Measurements from ENCODE around the gene SPHK2.

SPHK2 gene

DNA sequence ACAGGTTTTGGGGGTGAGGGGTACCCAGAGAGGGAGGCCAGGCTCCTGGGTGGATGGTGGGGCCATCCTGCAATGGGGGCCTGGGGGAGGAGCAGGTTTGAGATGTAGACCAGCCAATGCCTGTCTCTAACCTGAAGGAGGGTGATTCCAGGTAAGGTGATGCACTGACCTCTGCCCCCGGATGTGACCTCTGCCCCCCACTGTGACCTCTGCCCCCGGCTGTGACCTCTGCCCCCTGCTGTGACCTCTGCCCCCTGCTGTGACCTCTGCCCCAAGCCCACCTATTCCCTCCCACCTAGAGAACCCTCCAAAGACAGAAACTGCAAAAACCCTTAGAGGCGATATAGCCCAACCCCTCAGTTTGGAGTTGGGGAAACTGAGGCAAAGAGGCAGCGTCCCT, 23.1 kb upstream of the SPHK2 start:
- peaks cover 17% of the 10 kb centered on the region for H3K27me3 Mint-ChIP-seq
- no peak overlapping the region for H3K27ac Mint-ChIP-seq
- H3K9me3 Mint-ChIP-seq, result no peaks in the 10 kb centered on the region
- peaks cover 3% of the 10 kb centered on the region for H3K4me1 Mint-ChIP-seq (ENCODE audit: low read depth)
- H3K36me3 Mint-ChIP-seq (ENCODE audit: low read depth), result no peaks in the 10 kb centered on the region
- intact Hi-C loops (cut with micrococcal nuclease), result no loop called here
- H3K4me3 Mint-ChIP-seq, result no peak overlapping the region

DNA sequence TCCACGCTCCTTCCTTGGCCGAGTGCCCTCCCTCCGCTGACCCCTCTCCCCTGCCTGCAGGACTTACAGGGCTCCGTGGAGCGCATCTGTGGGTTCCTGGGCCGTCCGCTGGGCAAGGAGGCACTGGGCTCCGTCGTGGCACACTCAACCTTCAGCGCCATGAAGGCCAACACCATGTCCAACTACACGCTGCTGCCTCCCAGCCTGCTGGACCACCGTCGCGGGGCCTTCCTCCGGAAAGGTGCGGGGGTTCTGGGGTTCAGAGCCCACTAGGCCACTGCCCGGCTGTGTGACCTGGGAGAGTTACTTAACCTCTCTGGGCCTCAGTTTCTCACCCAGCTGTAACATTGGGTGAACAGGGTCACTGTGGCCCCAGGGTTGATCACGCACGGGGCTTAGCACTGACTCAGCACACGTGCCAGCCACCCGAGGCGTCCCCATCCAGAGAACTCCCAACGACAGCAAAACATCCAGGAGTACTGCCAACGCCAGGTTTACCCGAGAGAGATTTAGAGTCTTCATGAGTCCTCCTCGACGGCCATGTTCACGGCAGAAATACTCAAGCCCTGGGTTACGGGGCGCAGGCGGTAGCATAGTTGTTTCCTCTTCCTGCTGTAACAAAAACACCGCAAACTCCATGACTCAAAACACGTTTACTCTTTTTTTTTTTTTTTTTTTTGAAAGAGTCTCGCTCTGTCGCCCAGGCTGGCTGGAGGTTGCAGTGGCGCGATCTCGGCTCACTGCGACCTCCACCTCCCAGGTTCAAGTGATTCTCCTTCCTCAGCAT, 22.4 kb upstream of the SPHK2 start:
- intact Hi-C loops (cut with micrococcal nuclease), result no loop called here
- H3K9me3 Mint-ChIP-seq, result no peaks in the 10 kb centered on the region
- H3K4me1 Mint-ChIP-seq (ENCODE audit: low read depth), result peaks cover 9% of the 10 kb centered on the region
- H3K27me3 Mint-ChIP-seq, result peaks cover 20% of the 10 kb centered on the region
- no peak overlapping the region for H3K4me3 Mint-ChIP-seq
- no peaks in the 10 kb centered on the region for H3K36me3 Mint-ChIP-seq (ENCODE audit: low read depth)
- no peak overlapping the region for H3K27ac Mint-ChIP-seq

DNA sequence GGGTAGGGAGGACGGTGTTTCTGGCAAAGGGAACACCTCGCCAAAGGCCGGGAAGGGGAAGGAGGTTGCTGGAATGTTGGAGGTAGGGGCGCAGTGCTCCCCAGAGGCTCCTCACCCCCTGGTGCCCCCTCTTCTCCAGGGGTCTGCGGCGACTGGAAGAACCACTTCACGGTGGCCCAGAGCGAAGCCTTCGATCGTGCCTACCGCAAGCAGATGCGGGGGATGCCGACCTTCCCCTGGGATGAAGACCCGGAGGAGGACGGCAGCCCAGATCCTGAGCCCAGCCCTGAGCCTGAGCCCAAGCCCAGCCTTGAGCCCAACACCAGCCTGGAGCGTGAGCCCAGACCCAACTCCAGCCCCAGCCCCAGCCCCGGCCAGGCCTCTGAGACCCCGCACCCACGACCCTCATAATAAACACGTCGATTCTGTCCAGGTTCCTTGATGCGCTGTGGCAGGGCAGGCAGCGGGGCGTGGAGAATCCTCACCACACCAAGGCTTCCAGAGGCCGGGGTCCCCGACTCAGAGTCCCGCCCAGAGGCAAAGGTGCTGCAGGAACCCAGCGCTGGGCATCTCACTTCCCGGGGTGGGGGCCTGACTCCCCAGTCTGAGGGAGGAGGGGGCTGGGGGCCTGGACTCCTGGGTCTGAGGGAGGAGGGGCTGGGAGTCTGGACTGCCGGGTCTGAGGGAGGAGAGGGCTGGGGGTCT, 20.2 kb upstream of the SPHK2 start:
- peaks cover 15% of the 10 kb centered on the region for H3K4me1 Mint-ChIP-seq (ENCODE audit: low read depth)
- no peak overlapping the region for H3K27ac Mint-ChIP-seq

DNA sequence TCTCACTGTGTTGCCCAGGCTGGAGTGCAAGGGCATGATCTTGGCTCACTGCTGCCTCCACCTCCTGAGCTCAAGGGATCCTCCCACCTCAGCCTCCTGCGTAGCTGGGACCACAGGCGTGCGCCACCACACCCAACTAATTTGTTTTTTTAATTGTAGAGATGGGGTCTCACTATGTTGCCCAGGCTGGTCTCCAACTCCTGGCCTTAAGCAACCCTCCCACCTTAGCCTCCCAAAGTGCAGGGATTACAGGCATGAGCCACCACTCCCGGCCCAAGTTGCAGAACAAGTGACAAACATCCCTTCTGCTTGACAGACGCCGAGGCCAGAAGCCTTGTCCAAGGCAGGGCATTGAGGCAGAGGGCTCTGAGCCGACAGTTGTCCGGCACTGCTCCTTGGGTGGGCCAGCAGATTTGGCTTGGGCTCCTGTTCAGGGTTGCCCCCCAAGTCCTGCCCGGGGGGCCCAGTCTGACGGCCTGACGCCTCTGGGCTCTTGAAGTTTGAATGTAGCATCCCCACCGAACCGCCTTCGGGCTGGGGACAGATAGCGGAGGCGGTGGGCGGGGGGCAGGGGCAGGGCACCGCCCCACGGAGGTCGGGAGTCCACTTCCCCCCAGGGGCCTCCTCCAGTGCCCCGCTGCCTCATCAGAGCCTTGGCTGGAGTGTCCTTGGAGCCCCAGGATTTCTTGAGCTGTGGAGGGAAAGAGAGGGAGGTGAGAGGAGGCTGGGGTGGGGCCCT, 18.5 kb upstream of the SPHK2 start:
- Mint-ChIP-seq H3K36me3 (ENCODE audit: low read depth) (no peaks in the 10 kb centered on the region), H3K27ac (no peak overlapping the region), H3K27me3 (peaks cover 23% of the 10 kb centered on the region), H3K4me3 (no peak overlapping the region), H3K9me3 (no peaks in the 10 kb centered on the region), H3K4me1 (ENCODE audit: low read depth) (peaks cover 15% of the 10 kb centered on the region)
- intact Hi-C loops (cut with micrococcal nuclease), result no loop called here

More for the DNA sequence above, 20.2 kb upstream of the SPHK2 start:
- no peaks in the 10 kb centered on the region for H3K36me3 Mint-ChIP-seq (ENCODE audit: low read depth)
- intact Hi-C loops (cut with micrococcal nuclease), result no loop called here
- no peak overlapping the region for H3K4me3 Mint-ChIP-seq
- no peaks in the 10 kb centered on the region for H3K9me3 Mint-ChIP-seq
- H3K27me3 Mint-ChIP-seq, result peaks cover 23% of the 10 kb centered on the region

DNA sequence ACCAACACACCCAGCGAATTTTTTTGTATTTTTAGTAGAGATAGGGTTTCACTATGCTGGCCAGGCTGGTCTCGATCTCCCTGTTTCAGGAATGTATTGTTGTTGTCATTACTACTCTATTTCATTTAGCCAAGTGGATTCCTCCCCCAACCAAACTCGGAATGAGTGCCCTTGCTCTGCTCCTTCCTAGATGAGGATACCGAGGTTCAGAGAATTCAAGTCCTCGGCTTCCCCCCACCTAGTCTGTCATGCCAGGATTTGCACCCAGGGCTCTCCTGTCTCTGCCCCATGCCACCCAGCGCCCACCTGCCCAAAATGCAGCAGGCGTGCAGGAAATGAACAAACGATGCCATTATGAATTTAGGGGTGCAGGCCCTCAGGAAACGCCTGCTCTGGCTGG, 16.3 kb upstream of the SPHK2 start:
- Mint-ChIP-seq H3K36me3 (ENCODE audit: low read depth) (no peaks in the 10 kb centered on the region), H3K4me1 (ENCODE audit: low read depth) (peaks cover 15% of the 10 kb centered on the region), H3K9me3 (no peaks in the 10 kb centered on the region), H3K4me3 (no peak overlapping the region), H3K27ac (no peak overlapping the region), H3K27me3 (peaks cover 23% of the 10 kb centered on the region)
- intact Hi-C loops (cut with micrococcal nuclease), result no loop called here

DNA sequence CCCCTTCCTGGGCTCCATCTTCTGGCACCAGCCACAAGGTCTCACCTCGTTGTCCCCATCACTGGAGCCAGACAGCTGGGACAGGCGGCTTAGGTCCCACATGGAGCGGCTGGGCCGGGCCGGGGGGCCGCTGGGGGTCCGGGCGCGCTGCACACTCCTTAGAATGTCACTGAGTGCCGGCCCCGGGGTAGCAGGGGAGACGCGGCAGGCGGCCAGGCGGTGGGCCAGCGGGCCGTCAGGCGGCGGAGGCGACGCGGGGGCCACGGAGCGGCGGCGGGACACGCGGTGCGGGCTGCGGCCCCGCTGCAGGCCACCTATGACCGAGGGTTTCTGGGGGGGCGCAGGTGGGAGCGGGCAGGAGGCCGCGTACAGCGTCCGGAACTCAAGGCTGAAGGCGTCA, 15.9 kb upstream of the SPHK2 start:
- Mint-ChIP-seq H3K36me3 (ENCODE audit: low read depth) (no peaks in the 10 kb centered on the region), H3K4me1 (ENCODE audit: low read depth) (peaks cover 16% of the 10 kb centered on the region), H3K27ac (no peak overlapping the region), H3K4me3 (no peak overlapping the region), H3K27me3 (peaks cover 20% of the 10 kb centered on the region), H3K9me3 (no peaks in the 10 kb centered on the region)
- intact Hi-C loops (cut with micrococcal nuclease), result no loop called here

DNA sequence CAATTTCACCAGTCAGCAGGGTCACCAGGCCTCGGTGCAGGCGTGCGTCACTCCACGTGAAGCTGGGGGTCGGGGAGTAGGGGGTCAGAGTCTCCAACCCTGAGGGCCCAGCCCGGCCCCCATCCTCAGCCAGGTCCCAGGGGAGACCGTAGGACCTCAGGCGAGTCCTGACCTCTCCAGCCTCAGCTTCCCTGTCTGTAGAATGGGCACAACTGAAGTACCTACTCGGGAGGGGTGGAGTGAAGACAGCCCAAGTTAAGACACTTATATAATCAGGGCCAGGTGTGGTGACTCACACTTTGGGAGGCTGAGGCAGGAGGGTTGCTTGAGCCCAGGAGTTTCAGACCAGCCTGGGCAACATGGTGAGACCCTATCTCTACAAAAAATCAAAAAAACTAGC, 15.5 kb upstream of the SPHK2 start:
- Mint-ChIP-seq H3K36me3 (ENCODE audit: low read depth) (no peaks in the 10 kb centered on the region), H3K27ac (no peak overlapping the region), H3K4me1 (ENCODE audit: low read depth) (peaks cover 20% of the 10 kb centered on the region), H3K27me3 (peaks cover 16% of the 10 kb centered on the region), H3K9me3 (no peaks in the 10 kb centered on the region), H3K4me3 (no peak overlapping the region)
- intact Hi-C loops (cut with micrococcal nuclease), result no loop called here

DNA sequence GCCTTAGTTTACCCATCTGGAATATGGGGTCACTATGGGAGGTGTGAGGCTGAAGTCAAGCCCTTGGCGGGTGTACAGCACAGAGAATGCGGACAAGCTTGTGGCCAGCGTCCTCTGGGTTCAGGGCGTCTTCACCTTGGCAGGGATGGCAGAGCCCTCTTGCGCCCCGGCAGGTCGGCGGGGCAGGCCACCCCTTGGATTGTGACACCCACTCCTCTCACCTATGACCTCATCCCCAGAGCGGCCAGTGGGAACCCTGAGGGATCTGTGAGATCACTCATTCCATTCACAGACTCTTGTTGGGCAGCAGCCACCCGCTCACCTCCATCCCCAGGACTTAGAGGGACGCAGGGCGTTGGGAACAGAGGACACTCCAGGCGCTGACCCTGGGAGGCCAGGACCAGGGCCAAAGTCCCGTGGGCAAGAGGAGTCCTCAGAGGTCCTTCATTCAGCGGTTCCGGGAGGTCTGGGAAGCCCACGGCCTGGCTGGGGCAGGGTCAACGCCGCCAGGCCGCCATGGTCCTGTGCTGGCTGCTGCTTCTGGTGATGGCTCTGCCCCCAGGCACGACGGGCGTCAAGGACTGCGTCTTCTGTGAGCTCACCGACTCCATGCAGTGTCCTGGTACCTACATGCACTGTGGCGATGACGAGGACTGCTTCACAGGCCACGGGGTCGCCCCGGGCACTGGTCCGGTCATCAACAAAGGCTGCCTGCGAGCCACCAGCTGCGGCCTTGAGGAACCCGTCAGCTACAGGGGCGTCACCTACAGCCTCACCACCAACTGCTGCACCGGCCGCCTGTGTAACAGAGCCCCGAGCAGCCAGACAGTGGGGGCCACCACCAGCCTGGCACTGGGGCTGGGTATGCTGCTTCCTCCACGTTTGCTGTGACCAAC, 12.6 kb upstream of the SPHK2 start, which contains the start of gene SPACA4:
Gene SPACA4 (plus strand): TSS at position 280 of the 896 bp plus-strand sequence. CDS start 237 bp downstream, at position 517.
- Mint-ChIP-seq H3K4me1 (ENCODE audit: low read depth) (peaks cover 19% of the 10 kb centered on the region), H3K36me3 (ENCODE audit: low read depth) (no peaks in the 10 kb centered on the region), H3K4me3 (no peak within 1 kb of the TSS), H3K27ac (no peak within 1 kb of the TSS), H3K9me3 (no peaks in the 10 kb centered on the region), H3K27me3 (peaks cover 5% of the 10 kb centered on the region)
- intact Hi-C loops (cut with micrococcal nuclease), result loop anchor here (5.0 kb wide), 1 partner anchor 114 kb away; no protein-coding TSS in a partner anchor

DNA sequence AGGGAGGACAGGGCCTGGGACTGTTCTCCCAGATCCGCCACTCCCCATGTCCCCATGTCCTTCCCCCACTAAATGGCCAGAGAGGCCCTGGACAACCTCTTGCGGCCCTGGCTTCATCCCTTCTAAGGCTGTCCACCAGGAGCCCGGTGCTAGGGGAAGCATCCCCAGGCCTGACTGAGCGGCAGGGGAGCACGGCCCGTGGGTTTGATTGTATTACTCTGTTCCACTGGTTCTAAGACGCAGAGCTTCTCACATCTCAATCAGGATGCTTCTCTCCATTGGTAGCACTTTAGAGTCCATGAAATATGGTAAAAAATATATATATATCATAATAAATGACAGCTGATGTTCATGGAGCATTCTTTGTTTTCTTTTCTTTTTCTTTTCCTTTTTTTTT, 11.9 kb upstream of the SPHK2 start:
- intact Hi-C loops (cut with micrococcal nuclease), result loop anchor here (5.0 kb wide), 1 partner anchor 115 kb away; no protein-coding TSS in a partner anchor
- H3K4me1 Mint-ChIP-seq (ENCODE audit: low read depth), result peaks cover 13% of the 10 kb centered on the region
- H3K27me3 Mint-ChIP-seq, result no peaks in the 10 kb centered on the region
- no peak overlapping the region for H3K4me3 Mint-ChIP-seq
- no peak overlapping the region for H3K27ac Mint-ChIP-seq
- H3K36me3 Mint-ChIP-seq (ENCODE audit: low read depth), result no peaks in the 10 kb centered on the region
- H3K9me3 Mint-ChIP-seq, result no peaks in the 10 kb centered on the region

DNA sequence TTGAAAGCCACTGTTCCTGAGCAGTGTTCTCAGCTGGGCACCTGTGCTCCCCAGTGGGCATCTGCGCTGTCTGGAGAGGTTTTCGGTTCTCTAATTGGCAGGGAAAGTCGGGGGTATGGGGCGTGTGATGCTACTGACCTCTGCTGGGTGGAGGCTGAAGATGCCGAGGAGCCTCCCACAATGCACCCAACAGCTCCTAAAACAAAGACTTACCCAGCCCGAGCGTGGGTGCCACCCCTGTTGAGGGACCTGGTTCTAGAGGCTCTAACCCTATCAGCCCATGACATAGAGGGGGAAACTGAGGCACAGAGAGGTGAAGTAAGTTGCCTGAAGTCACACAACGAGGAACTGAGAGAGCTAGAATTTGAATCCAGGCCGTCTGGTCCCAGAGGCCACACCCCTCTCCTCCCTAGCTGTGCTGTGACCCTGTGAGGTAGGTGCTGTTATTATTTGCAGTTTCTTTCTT, 10.5 kb upstream of the SPHK2 start:
- Mint-ChIP-seq H3K27ac (no peak overlapping the region), H3K36me3 (ENCODE audit: low read depth) (no peaks in the 10 kb centered on the region), H3K27me3 (no peaks in the 10 kb centered on the region), H3K4me3 (no peak overlapping the region), H3K9me3 (no peaks in the 10 kb centered on the region), H3K4me1 (ENCODE audit: low read depth) (peaks cover 12% of the 10 kb centered on the region)
- intact Hi-C loops (cut with micrococcal nuclease), result loop anchor here (5.0 kb wide), 1 partner anchor 117 kb away; no protein-coding TSS in a partner anchor

DNA sequence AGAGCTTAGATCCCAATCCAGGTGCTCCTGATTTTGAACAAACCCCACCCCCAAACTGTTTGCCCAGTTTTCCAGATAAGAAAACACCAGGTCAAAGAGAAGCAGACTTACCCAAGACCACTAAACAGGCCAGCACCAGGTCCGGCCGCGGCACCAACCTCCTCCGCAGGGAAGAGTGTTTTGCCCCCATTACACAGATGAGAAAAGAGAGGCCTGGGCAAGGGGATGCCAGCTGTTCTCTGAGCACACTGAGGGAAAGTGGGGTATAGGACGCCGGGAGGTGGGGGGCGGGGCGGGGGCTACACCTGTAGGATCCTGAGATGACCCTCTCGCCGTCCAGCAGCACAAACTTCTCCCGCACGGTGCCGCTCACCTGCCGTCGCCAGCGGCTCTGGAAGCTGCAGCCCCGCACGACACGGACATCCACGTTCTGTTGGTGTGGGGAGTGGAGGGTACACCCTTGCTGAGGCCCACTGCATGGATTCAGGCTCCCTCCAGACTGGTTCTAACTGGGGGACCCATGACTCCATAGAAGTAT, 9.7 kb upstream of the SPHK2 start:
- Mint-ChIP-seq H3K9me3 (no peaks in the 10 kb centered on the region), H3K27ac (no peak overlapping the region), H3K4me1 (ENCODE audit: low read depth) (peaks cover 12% of the 10 kb centered on the region), H3K4me3 (no peak overlapping the region), H3K36me3 (ENCODE audit: low read depth) (peaks cover 6% of the 10 kb centered on the region), H3K27me3 (no peaks in the 10 kb centered on the region)
- intact Hi-C loops (cut with micrococcal nuclease), result loop anchor here (5.0 kb wide), 1 partner anchor 117 kb away; no protein-coding TSS in a partner anchor

DNA sequence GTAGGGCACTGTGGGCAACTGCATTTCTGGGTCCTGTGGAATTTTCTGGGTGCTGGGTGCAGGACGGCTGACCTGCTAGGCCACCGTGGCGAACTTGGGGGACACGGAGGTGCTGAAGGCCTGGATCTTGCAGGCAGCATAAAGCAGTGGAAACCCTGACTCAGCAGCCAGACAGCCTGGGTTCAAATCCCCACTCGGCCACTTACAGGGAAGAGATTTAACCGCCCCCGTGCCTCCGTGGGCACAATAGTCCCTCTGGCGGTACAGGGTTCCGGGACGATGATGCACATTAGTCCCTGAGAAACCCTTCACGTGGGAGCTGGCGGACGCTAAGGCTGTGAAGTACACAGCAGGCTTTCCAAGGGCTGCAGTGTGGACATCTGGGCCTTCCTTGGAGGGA, 7.4 kb upstream of the SPHK2 start:
- H3K36me3 Mint-ChIP-seq (ENCODE audit: low read depth), result peaks cover 28% of the 10 kb centered on the region
- H3K27ac Mint-ChIP-seq, result no peak overlapping the region
- no peak overlapping the region for H3K4me3 Mint-ChIP-seq
- H3K9me3 Mint-ChIP-seq, result no peaks in the 10 kb centered on the region
- H3K27me3 Mint-ChIP-seq, result no peaks in the 10 kb centered on the region
- intact Hi-C loops (cut with micrococcal nuclease), result no loop called here
- peaks cover 32% of the 10 kb centered on the region for H3K4me1 Mint-ChIP-seq (ENCODE audit: low read depth)
